Suprapubic skin (tissue), 4 donors: ENCODE measurements around the gene CPEB2.

Experiments used
- EP300 ChIP-seq: sonication (generic); formaldehyde crosslinking; IDR thresholded peaks from one replicate; pipeline ENCODE4 v1.6.1; 2017; ENCODE audit warnings: antibody characterized with exemption
- POLR2A ChIP-seq, 2 donors: fragments of 450-650 bp; IDR thresholded peaks; one replicate each; pipeline ENCODE4 v1.6.1; 2017; ENCODE audit warnings: antibody characterized with exemption in 2 of 2, mild to moderate bottlenecking in 2 of 2, moderate library complexity in 2 of 2
- POLR2AphosphoS5 ChIP-seq, 3 donors: sonication (generic); formaldehyde crosslinking; IDR thresholded peaks; one replicate each; pipeline ENCODE4 v1.6.1; 2017; ENCODE audit warnings: antibody characterized with exemption in 3 of 3
- TF ChIP-seq, protein P1 (sequence below), 2 donors: fragments of 200-600 bp in 1 of 2; fragments of 450-650 bp in 1 of 2; sonication (generic) in 1 of 2; IDR thresholded peaks; one replicate each; pipeline ENCODE4 v1.5.1; 2016 to 2019; ENCODE audit warnings: antibody characterized with exemption in 2 of 2, mild to moderate bottlenecking in 1 of 2, moderate library complexity in 1 of 2

- TF ChIP-seq, protein P1, sequence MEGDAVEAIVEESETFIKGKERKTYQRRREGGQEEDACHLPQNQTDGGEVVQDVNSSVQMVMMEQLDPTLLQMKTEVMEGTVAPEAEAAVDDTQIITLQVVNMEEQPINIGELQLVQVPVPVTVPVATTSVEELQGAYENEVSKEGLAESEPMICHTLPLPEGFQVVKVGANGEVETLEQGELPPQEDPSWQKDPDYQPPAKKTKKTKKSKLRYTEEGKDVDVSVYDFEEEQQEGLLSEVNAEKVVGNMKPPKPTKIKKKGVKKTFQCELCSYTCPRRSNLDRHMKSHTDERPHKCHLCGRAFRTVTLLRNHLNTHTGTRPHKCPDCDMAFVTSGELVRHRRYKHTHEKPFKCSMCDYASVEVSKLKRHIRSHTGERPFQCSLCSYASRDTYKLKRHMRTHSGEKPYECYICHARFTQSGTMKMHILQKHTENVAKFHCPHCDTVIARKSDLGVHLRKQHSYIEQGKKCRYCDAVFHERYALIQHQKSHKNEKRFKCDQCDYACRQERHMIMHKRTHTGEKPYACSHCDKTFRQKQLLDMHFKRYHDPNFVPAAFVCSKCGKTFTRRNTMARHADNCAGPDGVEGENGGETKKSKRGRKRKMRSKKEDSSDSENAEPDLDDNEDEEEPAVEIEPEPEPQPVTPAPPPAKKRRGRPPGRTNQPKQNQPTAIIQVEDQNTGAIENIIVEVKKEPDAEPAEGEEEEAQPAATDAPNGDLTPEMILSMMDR (IDR thresholded peaks at IDR 0.05): no peak
- TF ChIP-seq POLR2AphosphoS5 (IDR thresholded peaks at IDR 0.05) (no peak), POLR2A (IDR thresholded peaks at IDR 0.05) (no peak), EP300 (no peak)
These were observed 23.4 kb downstream of the CPEB2 start for GRCh38 chr4:15025693-15026092.
